GM19328 (cell line): ENCODE results near the gene AFAP1L1.
"Not testable (repeated sequence)": the region's sequence is repeated elsewhere in the genome, so short reads cannot be mapped to it uniquely, and the experiment has no call there.

Experiments
- ATAC-seq: cut with Tn5 transposase; IDR thresholded peaks from one replicate; pipeline ENCODE4 v1.9.1; 2021; ENCODE audit warnings: mild to moderate bottlenecking, moderate library complexity; ENCODE audit not compliant: unreplicated experiment

AFAP1L1 gene

DNA sequence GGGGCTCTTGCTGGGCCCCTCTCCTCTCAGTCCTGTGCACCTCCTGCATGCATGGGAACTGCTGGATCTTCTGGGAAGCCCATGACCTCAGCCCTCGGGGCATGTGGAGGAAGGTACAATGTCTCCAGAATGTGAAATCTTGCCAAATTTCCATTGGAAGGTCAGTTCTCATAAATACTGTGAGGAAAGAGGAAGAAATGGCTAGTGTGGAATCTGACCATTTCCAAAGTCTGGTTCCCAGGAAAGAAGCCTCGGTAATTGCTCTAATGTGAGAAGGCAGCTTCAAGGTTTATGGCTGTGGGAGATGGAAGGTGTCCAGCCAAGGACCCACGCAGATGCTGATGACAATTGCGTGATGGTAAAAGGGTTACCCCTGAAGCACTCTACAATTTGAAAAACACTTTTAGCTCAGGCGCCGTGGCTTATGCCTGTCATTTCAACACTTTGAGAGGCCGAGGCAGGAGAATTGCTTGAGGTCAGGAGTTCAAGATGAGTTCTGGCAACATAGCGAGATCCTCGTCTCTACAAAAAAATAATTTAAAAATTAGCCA, 115.5 kb downstream of the AFAP1L1 start:
- ATAC-seq: no peak

DNA sequence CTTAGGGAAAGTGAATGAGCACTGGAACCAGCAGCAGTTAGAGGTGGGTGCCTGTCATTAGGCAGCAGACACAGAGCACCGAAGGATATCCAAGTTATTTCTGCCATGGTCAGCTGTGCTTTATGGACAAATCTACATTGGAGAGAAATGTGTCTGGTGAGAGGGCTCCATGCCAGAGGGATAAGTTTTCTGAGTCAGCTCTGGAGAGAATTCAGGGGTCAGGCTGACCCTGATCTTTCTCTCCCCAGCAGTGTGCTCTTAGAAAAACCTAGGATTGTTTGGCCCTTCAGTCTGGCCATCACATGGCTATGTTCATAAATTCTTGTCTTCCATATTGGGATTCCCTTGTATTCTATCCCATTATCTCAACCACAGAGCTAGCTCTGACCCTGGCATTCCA, 116.3 kb downstream of the AFAP1L1 start:
- ATAC-seq: no peak

DNA sequence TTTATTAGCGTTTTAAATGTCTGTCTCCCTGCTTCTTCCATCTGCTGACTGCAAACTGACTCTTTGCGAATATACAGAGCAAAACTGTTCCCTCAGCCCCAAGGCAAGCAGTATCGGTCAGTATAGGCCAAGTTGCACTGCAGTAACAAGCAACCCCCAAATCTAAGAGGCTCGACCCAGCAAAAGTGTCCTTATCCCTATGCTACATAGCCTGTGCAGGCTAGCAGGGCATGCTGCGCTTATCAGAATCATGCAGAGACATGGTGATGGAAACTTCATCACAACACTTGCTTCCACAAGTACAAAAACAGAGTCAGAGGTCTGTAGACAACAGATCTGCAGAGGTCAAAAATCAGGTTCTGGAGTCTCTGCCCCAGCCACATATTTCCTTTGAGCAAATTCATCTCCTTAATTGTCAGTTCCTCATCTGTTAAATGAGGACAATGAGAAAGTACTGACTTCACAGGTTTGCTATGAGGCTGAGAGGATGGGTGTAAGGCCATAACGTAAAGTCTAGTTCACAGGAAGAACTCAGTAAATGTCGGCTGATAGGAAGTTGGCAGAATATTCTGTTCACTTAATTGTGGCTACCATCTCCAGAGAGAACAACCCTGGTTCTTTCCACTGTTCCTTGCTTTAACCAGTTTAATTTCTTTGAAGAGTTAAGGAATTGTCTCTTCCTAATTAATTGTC, 117.0 kb downstream of the AFAP1L1 start:
- no peak for ATAC-seq

DNA sequence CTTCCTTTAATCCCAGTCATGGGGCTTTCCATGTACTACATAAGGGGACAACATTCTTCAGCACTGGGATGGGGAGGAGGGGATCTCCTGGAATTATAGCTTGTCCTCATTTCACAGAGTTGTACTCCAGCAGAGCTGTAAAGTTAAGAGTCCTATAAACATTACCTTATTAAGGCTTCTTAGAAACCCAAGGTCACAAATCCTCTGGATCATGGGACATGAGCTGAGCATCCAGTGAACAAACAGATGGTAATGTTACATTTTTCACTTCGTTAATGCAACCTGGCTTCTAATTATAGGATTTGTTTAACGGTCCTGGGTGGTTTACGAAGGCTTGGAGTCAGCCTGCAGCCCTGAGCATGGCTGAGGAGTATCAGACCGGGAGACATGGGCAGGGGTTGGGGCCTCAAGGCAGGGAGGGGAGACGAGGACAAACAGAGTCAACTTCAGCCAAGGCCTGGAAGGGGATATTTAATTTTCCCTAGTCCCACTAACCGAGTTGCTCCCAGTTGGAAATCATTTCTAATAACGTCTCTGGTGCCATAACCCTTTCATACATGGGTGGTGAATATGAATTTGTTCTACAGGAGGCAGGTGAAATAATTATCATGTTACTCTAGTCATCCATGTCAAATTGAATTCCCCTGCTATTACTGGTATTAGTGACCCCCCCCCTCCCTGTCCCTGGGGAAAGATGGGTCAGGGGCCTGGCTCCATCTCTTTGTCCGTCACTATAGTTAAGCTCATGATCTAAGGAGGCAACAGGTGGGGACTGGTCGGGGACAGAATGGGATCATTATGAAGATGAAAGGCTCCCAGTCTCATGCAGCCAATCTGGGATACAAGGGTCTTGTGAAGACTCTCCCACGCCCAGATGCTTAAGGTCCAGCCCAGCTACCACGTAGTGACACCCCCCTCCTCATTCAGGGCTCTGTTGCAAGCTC, 118.2 kb downstream of the AFAP1L1 start:
- ATAC-seq: no peak

GRCh38 chr5:149391076-149391475, 119.4 kb downstream of the AFAP1L1 start:
- ATAC-seq: not testable (repeated sequence)
